Neuron (in vitro differentiated cells): ENCODE measurements around the gene KCNA10.
"Not testable (repeated sequence)": the region's sequence is repeated elsewhere in the genome, so short reads cannot be mapped to it uniquely, and the experiment has no call there.

Experiments used
- H2AFZ ChIP-seq: one replicate; pipeline ENCODE4 v1.6.1; 2013; ENCODE audit warnings: low read depth, mild to moderate bottlenecking, inconsistent platforms, low read length, moderate library complexity
- H3K27me3 ChIP-seq: one replicate; pipeline ENCODE4 v1.6.1; 2013; ENCODE audit warnings: low read length; ENCODE audit not compliant: insufficient read depth
- H3K36me3 ChIP-seq: one replicate; pipeline ENCODE4 v1.6.1; 2013; ENCODE audit warnings: low read length; ENCODE audit not compliant: insufficient read depth
- H3K4me1 ChIP-seq: one replicate; pipeline ENCODE4 v1.6.1; 2013; ENCODE audit warnings: low read length; ENCODE audit not compliant: insufficient read depth
- H3K4me3 ChIP-seq: 2 replicates; pipeline ENCODE4 v1.5.1; 2013; ENCODE audit warnings: mild to moderate bottlenecking, low read length, moderate library complexity
- H3K9me3 ChIP-seq: one replicate; pipeline ENCODE4 v1.6.1; 2013; ENCODE audit warnings: low read length

KCNA10 gene

DNA sequence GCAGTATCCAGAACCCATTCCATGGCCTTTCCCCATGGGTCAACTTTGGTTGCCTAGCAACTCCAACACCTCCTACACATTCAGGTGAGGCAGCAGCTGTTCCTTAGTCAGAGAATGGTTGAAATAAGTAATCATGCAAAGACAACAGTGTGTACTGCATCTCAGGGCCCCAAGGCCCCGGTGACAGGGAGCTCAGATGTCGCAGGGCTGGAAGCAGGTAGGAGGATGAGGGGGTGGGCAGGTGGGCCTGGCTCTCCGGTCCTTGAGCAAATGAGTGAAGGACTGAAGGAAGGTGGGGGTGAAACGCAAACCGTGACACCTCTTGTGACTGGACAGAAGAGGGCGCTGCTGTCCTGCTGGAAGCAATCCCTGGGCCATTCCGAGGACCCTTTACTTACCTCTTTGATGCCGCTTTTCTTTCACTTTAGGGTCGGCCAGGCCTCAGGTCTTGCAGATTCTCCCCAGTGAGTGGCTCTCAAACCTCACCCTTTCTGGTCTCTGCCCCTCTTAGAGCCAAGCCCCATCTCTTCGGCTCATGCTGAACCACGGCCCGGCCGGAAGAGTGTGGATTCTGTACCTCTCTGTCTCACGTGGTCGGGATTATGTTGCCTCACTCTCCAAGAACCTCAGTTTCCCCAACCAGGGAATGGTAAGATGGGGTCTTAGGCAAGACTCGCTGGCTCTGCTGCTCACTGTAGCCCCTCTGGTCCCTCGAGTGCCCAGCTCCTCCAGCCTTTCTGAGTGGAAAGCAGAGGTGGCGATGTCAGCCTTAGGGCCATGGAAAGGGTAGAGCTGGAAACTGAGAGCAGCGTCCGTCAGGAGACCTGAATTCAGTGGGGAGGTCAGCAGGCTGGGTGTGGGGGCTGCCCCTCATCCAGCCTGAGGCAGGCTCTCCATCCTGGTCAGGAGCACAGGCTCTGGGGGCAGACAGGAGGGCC lies 5.6 kb upstream of the KCNA10 start:
- H3K4me3 ChIP-seq: no peak overlapping the region
- H3K4me1 ChIP-seq: no peaks in the 10 kb centered on the region
- H2AFZ ChIP-seq: no peak overlapping the region
- H3K27me3 ChIP-seq: peaks cover 3% of the 10 kb centered on the region
- H3K36me3 ChIP-seq: no peaks in the 10 kb centered on the region
- H3K9me3 ChIP-seq: no peaks in the 10 kb centered on the region

DNA sequence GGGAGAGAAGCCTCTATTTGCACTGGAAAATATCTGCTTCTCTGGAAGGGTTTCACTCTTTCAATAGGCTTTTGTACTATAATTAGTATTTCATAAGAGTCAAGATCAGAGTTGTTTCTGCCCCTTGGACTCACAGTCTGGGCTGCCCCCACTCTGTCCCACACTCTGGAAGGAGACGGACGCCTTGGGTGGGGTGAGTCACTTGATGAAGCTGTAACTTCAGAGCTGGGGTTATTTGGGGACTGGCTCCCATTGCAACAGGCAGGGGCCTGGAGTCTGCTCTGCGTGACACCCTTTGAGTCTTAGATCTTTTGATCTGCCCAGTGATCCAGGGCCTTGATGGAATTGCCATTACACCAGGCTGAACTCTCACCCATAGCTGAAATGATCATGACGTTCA lies 4.0 kb upstream of the KCNA10 start:
- H2AFZ ChIP-seq: no peak overlapping the region
- H3K36me3 ChIP-seq: no peaks in the 10 kb centered on the region
- H3K9me3 ChIP-seq: no peaks in the 10 kb centered on the region
- H3K4me3 ChIP-seq: no peak overlapping the region
- H3K4me1 ChIP-seq: no peaks in the 10 kb centered on the region
- H3K27me3 ChIP-seq: no peaks in the 10 kb centered on the region

DNA sequence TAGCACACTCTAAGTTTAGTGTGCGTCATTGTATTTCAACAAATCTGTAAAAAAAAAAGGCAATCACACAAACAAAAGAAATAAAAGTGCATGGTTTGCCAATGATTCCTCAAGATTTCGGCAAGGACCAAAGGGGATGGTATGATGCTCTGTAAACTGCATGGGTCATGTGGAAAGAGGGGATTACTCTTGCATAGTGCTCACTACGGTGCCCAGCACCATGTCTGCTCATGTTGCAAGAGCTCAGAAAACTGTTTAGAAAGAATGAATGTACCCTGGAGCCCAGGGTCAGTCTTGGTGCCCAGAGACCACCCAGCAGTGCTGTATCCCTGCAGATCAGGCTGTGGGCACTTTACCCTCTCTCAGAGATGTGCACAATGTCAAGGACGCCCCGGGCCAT lies 3.6 kb upstream of the KCNA10 start:
- H3K4me1 ChIP-seq: no peaks in the 10 kb centered on the region
- no peaks in the 10 kb centered on the region for H3K36me3 ChIP-seq
- no peaks in the 10 kb centered on the region for H3K9me3 ChIP-seq
- H3K27me3 ChIP-seq: no peaks in the 10 kb centered on the region
- H3K4me3 ChIP-seq: no peak overlapping the region
- no peak overlapping the region for H2AFZ ChIP-seq

DNA sequence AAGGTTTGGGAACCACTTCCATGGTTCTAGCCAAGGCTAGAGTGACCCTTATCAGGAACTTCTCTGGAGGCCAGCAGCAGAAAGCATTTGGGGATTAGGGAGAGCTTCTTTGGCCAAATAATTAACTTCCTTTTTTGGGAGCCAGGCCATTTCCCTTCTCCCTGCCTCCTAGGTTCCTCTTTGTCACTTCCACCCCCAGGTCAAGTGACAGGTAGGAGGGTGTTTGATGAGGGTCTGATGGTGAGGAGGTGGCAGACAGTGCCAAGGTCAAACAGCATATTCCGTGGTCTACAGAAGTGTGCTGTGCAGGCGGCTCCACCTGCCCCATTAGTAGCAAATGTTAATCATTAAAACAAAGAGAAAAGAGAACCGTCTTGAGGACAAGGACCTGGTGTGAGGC lies 1.9 kb upstream of the KCNA10 start:
- H3K36me3 ChIP-seq: no peaks in the 10 kb centered on the region
- no peak overlapping the region for H2AFZ ChIP-seq
- no peak overlapping the region for H3K4me3 ChIP-seq
- H3K27me3 ChIP-seq: no peaks in the 10 kb centered on the region
- no peaks in the 10 kb centered on the region for H3K4me1 ChIP-seq
- no peaks in the 10 kb centered on the region for H3K9me3 ChIP-seq

DNA sequence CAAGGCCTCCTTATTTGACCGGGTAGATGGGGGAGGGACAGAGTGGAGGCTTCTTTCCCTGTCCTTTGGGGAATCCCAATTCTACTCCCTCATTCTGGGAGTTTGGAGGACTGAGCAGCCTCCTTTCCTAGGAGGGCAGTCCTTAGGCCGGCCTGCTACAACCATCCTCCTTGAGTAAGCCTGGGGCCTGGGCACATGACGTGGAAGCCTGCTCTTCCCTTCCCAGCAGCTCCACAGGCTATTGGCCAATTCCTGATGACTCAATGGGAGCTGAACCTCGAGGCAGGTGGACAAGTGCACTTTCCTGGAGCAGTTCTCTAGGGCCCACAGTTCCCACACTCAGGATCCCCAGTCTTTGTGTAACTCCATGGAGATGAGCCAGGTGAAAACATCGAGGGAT lies 3.1 kb downstream of the KCNA10 start:
- Histone ChIP-seq H3K27me3 (no peaks in the 10 kb centered on the region), H3K4me3 (no peak overlapping the region), H3K9me3 (no peaks in the 10 kb centered on the region), H2AFZ (no peak overlapping the region), H3K4me1 (no peaks in the 10 kb centered on the region), H3K36me3 (no peaks in the 10 kb centered on the region)

DNA sequence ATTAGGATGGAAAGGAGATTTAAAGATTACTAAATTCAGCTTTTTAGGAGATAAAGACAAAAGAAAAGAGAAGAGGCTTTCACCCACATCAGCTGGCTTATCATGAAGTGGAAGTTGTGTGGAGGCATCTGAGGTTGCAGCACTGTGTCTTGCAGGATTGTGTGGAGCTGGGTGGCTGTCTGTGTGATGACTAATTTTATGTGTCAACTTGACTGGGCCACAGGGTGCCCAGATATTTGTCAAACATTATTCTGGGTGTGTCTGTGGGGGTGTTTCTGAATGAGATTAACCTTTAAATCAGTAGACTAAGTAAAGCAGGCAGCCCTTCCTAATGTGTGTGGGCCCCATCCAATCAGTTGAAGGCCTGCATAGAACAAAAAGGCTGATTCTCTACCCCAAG lies 3.9 kb downstream of the KCNA10 start:
- no peaks in the 10 kb centered on the region for H3K27me3 ChIP-seq
- H3K9me3 ChIP-seq: no peaks in the 10 kb centered on the region
- no peaks in the 10 kb centered on the region for H3K4me1 ChIP-seq
- no peak overlapping the region for H2AFZ ChIP-seq
- H3K4me3 ChIP-seq: no peak overlapping the region
- no peaks in the 10 kb centered on the region for H3K36me3 ChIP-seq

DNA sequence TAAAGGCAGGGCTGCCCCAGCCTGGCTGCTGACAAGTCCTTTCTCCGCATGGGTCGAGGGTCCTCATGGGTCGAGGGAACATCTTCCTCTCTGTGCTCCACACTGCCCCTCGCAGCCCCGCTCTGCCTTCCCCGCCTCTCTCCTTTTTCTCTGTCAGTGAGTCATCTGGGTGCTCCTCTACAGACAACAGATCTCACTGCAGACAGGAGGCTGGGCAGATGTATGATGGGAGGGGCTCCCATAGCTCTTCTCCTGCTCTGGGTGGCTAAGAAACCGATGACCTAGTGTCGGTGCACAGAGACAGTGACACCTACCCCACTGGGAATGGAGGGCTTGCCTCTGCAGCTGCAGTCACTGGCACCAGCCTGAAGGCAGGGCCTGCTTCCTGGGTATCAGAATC lies 5.5 kb downstream of the KCNA10 start:
- no peaks in the 10 kb centered on the region for H3K4me1 ChIP-seq
- no peaks in the 10 kb centered on the region for H3K9me3 ChIP-seq
- H2AFZ ChIP-seq: no peak overlapping the region

DNA sequence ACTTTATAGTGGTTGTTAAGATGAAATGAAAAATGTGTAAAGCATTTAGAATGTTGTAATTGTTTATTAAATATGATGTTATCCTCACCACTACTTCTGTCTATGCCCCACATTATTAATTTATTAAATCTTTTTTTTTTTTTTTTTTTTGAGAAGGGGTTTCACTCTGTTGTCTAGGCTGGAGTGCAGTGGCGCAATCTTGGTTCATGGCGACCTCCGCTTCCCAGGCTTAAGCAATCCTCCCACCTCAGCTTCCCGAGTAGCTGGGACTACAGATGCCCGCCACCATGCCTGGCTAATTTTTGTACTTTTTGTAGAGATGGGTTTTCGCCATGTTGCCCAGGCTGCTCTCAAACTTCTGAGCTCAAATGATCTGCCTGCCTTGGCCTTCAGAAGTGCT lies 7.5 kb downstream of the KCNA10 start:
- no peaks in the 10 kb centered on the region for H3K4me1 ChIP-seq
- H3K9me3 ChIP-seq: no peaks in the 10 kb centered on the region
- H3K36me3 ChIP-seq: no peaks in the 10 kb centered on the region
- H2AFZ ChIP-seq: no peak overlapping the region
- no peak overlapping the region for H3K4me3 ChIP-seq
- no peaks in the 10 kb centered on the region for H3K27me3 ChIP-seq

More for the DNA sequence above, 5.5 kb downstream of the KCNA10 start:
- Histone ChIP-seq H3K36me3 (no peaks in the 10 kb centered on the region), H3K4me3 (no peak overlapping the region), H3K27me3 (no peaks in the 10 kb centered on the region)

DNA sequence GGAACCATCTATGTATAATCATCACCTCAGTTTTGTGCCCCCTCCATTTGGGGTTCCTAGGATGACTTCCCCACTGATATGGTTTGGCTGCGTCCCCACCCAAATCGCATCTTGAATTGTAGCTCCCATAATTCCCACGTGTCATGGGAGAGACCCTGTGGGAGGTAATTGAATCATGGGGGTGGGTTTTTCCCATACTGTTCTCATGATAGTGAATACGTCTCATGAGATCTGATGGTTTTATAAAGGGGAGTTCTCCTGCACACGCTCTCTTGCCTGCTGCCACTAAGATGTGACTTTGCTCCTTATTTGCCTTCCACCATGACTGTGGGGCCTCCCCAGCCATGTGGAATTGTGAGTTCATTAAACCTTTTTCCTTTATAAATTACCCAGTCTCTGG lies 8.1 kb downstream of the KCNA10 start:
- H3K36me3 ChIP-seq, H3K27me3 ChIP-seq, H3K4me1 ChIP-seq, H2AFZ ChIP-seq, H3K9me3 ChIP-seq, H3K4me3 ChIP-seq: not testable (repeated sequence)

DNA sequence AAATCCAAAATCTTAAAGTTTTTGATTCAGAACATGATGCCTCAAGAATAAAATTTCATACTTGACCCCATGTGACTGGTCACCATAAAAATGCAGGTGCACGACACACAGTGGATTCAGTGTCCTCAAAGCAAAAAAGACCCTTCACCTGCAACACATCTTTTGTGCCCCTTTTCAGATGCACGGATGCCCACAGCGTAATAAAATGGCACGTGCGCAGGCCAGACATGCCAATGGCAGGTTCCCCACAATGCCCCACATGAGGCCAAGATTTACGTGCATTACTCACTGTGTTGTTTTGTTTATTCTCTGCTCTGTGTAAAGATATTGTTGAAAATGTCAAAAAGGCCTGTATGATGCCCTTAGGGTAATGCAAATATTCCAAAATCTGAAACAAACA lies 9.3 kb downstream of the KCNA10 start:
- H3K27me3 ChIP-seq: no peaks in the 10 kb centered on the region
- no peak overlapping the region for H3K4me3 ChIP-seq
- no peaks in the 10 kb centered on the region for H3K9me3 ChIP-seq
- H2AFZ ChIP-seq: no peak overlapping the region
- H3K4me1 ChIP-seq: no peaks in the 10 kb centered on the region
- H3K36me3 ChIP-seq: no peaks in the 10 kb centered on the region

DNA sequence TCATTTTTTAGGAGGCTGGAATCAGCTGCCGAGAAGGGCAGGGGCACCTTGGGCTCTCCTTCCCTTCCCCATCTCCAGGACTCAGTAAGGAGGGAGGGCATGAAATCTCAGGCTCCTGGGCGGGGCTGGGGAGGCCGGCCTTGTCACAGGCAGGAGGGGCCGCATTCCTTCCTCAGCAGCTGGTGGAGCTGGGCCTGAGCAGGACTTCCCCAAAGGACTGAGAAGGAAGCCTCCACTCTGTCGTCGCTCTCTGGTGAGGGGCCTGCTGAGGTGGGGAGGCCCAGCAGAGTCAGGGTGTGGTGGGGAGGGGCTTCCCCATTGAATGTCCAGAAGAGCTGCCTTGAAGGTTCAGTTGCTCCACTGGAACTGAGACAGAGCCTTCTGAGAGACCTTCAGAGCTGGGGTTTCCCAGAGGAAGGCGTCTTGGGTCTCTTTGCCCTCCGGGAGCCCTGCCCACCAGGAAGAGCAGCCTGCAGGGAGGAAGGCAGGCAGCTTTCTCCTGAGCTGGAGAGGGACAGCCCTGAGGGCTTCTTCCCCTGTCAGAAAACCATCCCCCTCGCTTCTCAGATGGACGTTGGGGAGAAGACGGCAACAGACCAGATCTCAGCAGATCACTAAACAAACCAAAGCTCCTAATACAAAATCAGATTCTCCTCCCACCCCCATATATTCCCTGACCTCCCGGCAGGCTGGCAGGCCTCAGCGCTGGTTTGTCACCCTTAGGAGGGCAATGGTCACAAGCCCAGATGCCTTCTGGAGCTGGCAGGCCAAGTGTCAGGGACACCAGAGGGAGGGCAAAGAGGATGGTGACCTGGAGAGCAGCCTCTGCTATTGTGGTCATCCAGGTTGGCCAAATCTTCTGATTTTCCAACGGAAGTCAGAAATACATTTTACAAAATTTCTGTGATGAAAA lies 10.7 kb downstream of the KCNA10 start:
- H3K36me3 ChIP-seq: no peaks in the 10 kb centered on the region
- no peaks in the 10 kb centered on the region for H3K4me1 ChIP-seq
- H3K4me3 ChIP-seq: no peak overlapping the region
- no peaks in the 10 kb centered on the region for H3K27me3 ChIP-seq
- H3K9me3 ChIP-seq: no peaks in the 10 kb centered on the region
- no peak overlapping the region for H2AFZ ChIP-seq

DNA sequence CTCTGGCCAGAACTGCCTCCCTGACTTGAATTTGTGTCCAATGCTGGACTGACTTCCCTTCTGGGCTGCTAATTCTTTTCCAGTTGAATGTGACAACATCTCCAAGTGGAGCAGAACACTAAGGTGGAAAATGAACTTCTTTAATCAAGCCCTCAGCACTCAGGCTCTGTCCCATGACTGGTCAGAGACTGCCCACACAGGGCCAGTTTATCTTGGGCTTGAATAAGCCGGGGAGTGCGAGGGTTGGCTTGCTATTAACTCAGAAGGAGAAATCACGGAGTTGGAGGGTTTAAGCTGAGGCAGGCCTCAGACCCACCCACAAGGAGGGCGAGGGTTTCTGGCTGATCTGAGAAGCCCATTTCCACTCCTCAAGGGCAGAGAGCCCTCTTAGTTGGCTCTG lies 12.4 kb downstream of the KCNA10 start:
- Histone ChIP-seq H3K36me3 (no peaks in the 10 kb centered on the region), H3K4me1 (no peaks in the 10 kb centered on the region), H3K9me3 (no peaks in the 10 kb centered on the region), H2AFZ (no peak overlapping the region), H3K4me3 (no peak overlapping the region), H3K27me3 (no peaks in the 10 kb centered on the region)

DNA sequence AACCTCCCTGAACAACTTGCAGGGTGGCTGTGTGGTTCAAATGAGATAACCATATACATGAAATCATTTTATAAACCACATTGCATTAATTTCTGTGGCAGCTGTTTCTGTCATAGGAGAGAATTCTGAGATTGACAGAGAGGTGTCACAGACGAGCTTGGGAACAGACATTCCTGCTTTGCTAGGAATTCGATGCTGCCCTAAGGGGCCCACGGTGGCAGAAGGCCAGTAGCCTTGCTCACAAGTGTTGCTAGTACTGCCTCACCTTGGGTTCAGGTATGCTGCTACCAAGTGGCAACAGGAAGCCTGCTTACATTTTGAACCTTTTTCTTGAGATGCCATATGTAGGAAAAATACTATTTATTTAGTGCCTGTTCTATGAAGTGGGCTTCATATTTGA lies 13.4 kb downstream of the KCNA10 start:
- no peaks in the 10 kb centered on the region for H3K4me1 ChIP-seq
- H3K36me3 ChIP-seq: no peaks in the 10 kb centered on the region
- H3K27me3 ChIP-seq: no peaks in the 10 kb centered on the region
- H3K4me3 ChIP-seq: no peak overlapping the region
- no peak overlapping the region for H2AFZ ChIP-seq
- no peaks in the 10 kb centered on the region for H3K9me3 ChIP-seq
